Measurements from ENCODE around the gene KNOP1.

The KNOP1 gene

GRCh38 chr16:19757762-19758595, 40.0 kb upstream of the KNOP1 start:
- Histone ChIP-seq H3K4me2 (ENCODE audit: low read length) (no peak overlapping the region), H3K36me3 (ENCODE audit: insufficient read depth, low read length) (no peaks in the 10 kb centered on the region), H4K20me1 (ENCODE audit: insufficient read depth, low read length) (no peaks in the 10 kb centered on the region), H3F3A (ENCODE audit: insufficient read depth, low read length) (no peaks in the 10 kb centered on the region), H2AFZ (ENCODE audit: low read length) (no peak overlapping the region), H3K9me2 (ENCODE audit: low read depth, low read length) (no peaks in the 10 kb centered on the region), H3K4me1 (ENCODE audit: insufficient read depth, low read length, severe bottlenecking) (no peaks in the 10 kb centered on the region), H3K9me3 (ENCODE audit: low read length) (no peaks in the 10 kb centered on the region), H3K4me3 (ENCODE audit: low read depth, low read length, poor library complexity, severe bottlenecking) (no peak overlapping the region), H3K9ac (ENCODE audit: low read length) (no peak overlapping the region), H3K27ac (ENCODE audit: low read depth, low read length, poor library complexity, severe bottlenecking) (no peak overlapping the region), H3K79me2 (ENCODE audit: insufficient read depth, low read length) (no peaks in the 10 kb centered on the region), H3K27me3 (ENCODE audit: insufficient read depth, low read length) (no peaks in the 10 kb centered on the region)
- TF ChIP-seq CTCF (IDR thresholded peaks at IDR 0.05; ENCODE audit: low read length) (no peak), EZH2 (IDR thresholded peaks at IDR 0.05; ENCODE audit: borderline replicate concordance, low read length) (no peak)

- Histone ChIP-seq H3K9me2 (ENCODE audit: low read depth, low read length) (no peaks in the 10 kb centered on the region), H3K4me3 (ENCODE audit: low read depth, low read length, poor library complexity, severe bottlenecking) (no peak overlapping the region), H3K36me3 (ENCODE audit: insufficient read depth, low read length) (no peaks in the 10 kb centered on the region), H2AFZ (ENCODE audit: low read length) (no peak overlapping the region), H3K9me3 (ENCODE audit: low read length) (no peaks in the 10 kb centered on the region), H3K9ac (ENCODE audit: low read length) (no peak overlapping the region), H3K4me2 (ENCODE audit: low read length) (no peak overlapping the region), H4K20me1 (ENCODE audit: insufficient read depth, low read length) (no peaks in the 10 kb centered on the region), H3K27me3 (ENCODE audit: insufficient read depth, low read length) (no peaks in the 10 kb centered on the region), H3K27ac (ENCODE audit: low read depth, low read length, poor library complexity, severe bottlenecking) (no peak overlapping the region), H3K79me2 (ENCODE audit: insufficient read depth, low read length) (no peaks in the 10 kb centered on the region), H3F3A (ENCODE audit: insufficient read depth, low read length) (no peaks in the 10 kb centered on the region), H3K4me1 (ENCODE audit: insufficient read depth, low read length, severe bottlenecking) (no peaks in the 10 kb centered on the region)
- TF ChIP-seq EZH2 (IDR thresholded peaks at IDR 0.05; ENCODE audit: borderline replicate concordance, low read length), result no peak
- TF ChIP-seq CTCF (IDR thresholded peaks at IDR 0.05; ENCODE audit: low read length), result no peak
Measured at GRCh38 chr16:19757026-19757425, 39.0 kb upstream of the KNOP1 start.

- Histone ChIP-seq H3K4me1 (ENCODE audit: insufficient read depth, low read length, severe bottlenecking) (no peaks in the 10 kb centered on the region), H2AFZ (ENCODE audit: low read length) (no peak overlapping the region), H3K9me3 (ENCODE audit: low read length) (no peaks in the 10 kb centered on the region), H3K9me2 (ENCODE audit: low read depth, low read length) (no peaks in the 10 kb centered on the region), H3K4me3 (ENCODE audit: low read depth, low read length, poor library complexity, severe bottlenecking) (no peak overlapping the region), H4K20me1 (ENCODE audit: insufficient read depth, low read length) (no peaks in the 10 kb centered on the region), H3K79me2 (ENCODE audit: insufficient read depth, low read length) (no peaks in the 10 kb centered on the region), H3F3A (ENCODE audit: insufficient read depth, low read length) (no peaks in the 10 kb centered on the region), H3K27me3 (ENCODE audit: insufficient read depth, low read length) (no peaks in the 10 kb centered on the region), H3K27ac (ENCODE audit: low read depth, low read length, poor library complexity, severe bottlenecking) (no peak overlapping the region), H3K36me3 (ENCODE audit: insufficient read depth, low read length) (no peaks in the 10 kb centered on the region), H3K9ac (ENCODE audit: low read length) (no peak overlapping the region), H3K4me2 (ENCODE audit: low read length) (no peak overlapping the region)
- TF ChIP-seq CTCF (IDR thresholded peaks at IDR 0.05; ENCODE audit: low read length) (no peak), EZH2 (IDR thresholded peaks at IDR 0.05; ENCODE audit: borderline replicate concordance, low read length) (no peak)
Measured at GRCh38 chr16:19755268-19755667, 37.2 kb upstream of the KNOP1 start.
